Gastrocnemius medialis (tissue), 4 donors: ENCODE data around the gene GLIS2. TPM values are rescaled to one million over a fixed set of nuclear protein-coding genes. Genes with fewer than 3 reads are reported as not detected.
A peak's percentile ranks its signal among the peaks of the same experiment; 100 is the strongest.
"Not testable (repeated sequence)": the region's sequence is repeated elsewhere in the genome, so short reads cannot be mapped to it uniquely, and the experiment has no call there.

ENCODE experiments used
- ATAC-seq, 2 donors: fragments of 150-250 bp; one replicate each; pipeline ENCODE4 v1.9.1; 2016
- DNase-seq, 2 donors: peaks; one replicate each; pipeline ENCODE4 v3.0.0-alpha.2; 2019
- H3K27ac ChIP-seq, 4 donors: fragments of 200-600 bp; sonication (generic); 1 replicate in 1 of 4; 2 replicates in 3 of 4; pipeline ENCODE4 v1.5.1; 2016 to 2018; ENCODE audit warnings: mild to moderate bottlenecking in 2 of 4, moderate library complexity in 1 of 4
- H3K27me3 ChIP-seq, 3 donors: fragments of 200-600 bp; sonication (generic) in 2 of 3; 1 replicate in 1 of 3; 2 replicates in 2 of 3; pipeline versions ENCODE4 v1.5.1 to v1.6.0; 2016 to 2019; ENCODE audit warnings: mild to moderate bottlenecking in 1 of 3, moderate library complexity in 1 of 3
- H3K36me3 ChIP-seq, 2 donors: fragments of 200-600 bp; sonication (generic) in 1 of 2; one replicate each; pipeline ENCODE4 v1.5.1; 2017 to 2018
- H3K4me1 ChIP-seq, 2 donors: fragments of 200-600 bp; sonication (generic) in 1 of 2; one replicate each; pipeline ENCODE4 v1.5.1; 2016 to 2017; ENCODE audit warnings: mild to moderate bottlenecking in 2 of 2
- H3K4me3 ChIP-seq, 4 donors: fragments of 200-600 bp; sonication (generic) in 3 of 4; 1 replicate in 1 of 4; 2 replicates in 3 of 4; pipeline ENCODE4 v1.5.1; 2016 to 2019; ENCODE audit warnings: mild to moderate bottlenecking in 2 of 4
- H3K9me3 ChIP-seq, 3 donors: fragments of 200-600 bp; sonication (generic) in 2 of 3; 1 replicate in 1 of 3; 2 replicates in 2 of 3; pipeline ENCODE4 v1.5.1; 2016 to 2019
- POLR2A ChIP-seq, 2 donors: fragments of 450-650 bp; IDR thresholded peaks; one replicate each; pipeline ENCODE4 v1.6.1; 2017; ENCODE audit warnings: antibody characterized with exemption in 2 of 2, mild to moderate bottlenecking in 2 of 2, moderate library complexity in 2 of 2
- in situ Hi-C, 4 donors: fragments of 200-750 bp; cut with MboI; loops; one replicate each; pipeline versions ENCODE4 v1.15.0 to v1.8.0; 2017; ENCODE audit warnings: low sequenced_read_pairs in 4 of 4
- intact Hi-C: fragments of 100-400 bp; cut with DNase I; formaldehyde crosslinking; loops from one replicate; pipeline ENCODE4 v1.15.1; 2023; ENCODE audit warnings: low total_unique reads
- total RNA-seq, 4 donors: library from RNA; depleted of rRNA; stranded (reverse); fragments of >200 nt; gene quantifications; one replicate each; pipeline versions ENCODE4 v1.1.0 to v1.2.3, GENCODE V29; 2016
- TF ChIP-seq, protein P1 (sequence below), 5 experiments: fragments of 450-650 bp in 3 of 5; fragments of 200-600 bp in 2 of 5; sonication (generic) in 2 of 5; IDR thresholded peaks in 4 of 5; conservative IDR thresholded peaks in 1 of 5; 1 replicate in 4 of 5; 2 replicates in 1 of 5; pipeline ENCODE4 v1.5.1; 2016 to 2019; ENCODE audit warnings: antibody characterized with exemption in 5 of 5, mild to moderate bottlenecking in 3 of 5, moderate library complexity in 3 of 5

GLIS2 gene
- total RNA-seq, 4 donors from 2014 or later, result 0.81 to 0.95 (median 0.95) TPM; not detected in 1

- H3K4me1 ChIP-seq, result peaks cover 17 to 19% of the 10 kb centered on the region in 2 donors
- no peaks in the 10 kb centered on the region for H3K27me3 ChIP-seq
- TF ChIP-seq, protein P1, sequence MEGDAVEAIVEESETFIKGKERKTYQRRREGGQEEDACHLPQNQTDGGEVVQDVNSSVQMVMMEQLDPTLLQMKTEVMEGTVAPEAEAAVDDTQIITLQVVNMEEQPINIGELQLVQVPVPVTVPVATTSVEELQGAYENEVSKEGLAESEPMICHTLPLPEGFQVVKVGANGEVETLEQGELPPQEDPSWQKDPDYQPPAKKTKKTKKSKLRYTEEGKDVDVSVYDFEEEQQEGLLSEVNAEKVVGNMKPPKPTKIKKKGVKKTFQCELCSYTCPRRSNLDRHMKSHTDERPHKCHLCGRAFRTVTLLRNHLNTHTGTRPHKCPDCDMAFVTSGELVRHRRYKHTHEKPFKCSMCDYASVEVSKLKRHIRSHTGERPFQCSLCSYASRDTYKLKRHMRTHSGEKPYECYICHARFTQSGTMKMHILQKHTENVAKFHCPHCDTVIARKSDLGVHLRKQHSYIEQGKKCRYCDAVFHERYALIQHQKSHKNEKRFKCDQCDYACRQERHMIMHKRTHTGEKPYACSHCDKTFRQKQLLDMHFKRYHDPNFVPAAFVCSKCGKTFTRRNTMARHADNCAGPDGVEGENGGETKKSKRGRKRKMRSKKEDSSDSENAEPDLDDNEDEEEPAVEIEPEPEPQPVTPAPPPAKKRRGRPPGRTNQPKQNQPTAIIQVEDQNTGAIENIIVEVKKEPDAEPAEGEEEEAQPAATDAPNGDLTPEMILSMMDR (IDR thresholded peaks at IDR 0.05 in 4 of 5, conservative IDR thresholded peaks at IDR 0.05 in 1 of 5), result no peak
- no peak for TF ChIP-seq POLR2A (IDR thresholded peaks at IDR 0.05)
- no peak for DNase-seq
- peaks cover 0 to 20% of the 10 kb centered on the region in 2 donors for H3K36me3 ChIP-seq
- in situ Hi-C loops (loop anchor here in 1 of 4 donors (25.0 kb wide), 1 partner anchor 154 kb away; no protein-coding TSS in a partner anchor), intact Hi-C loops (no loop called here)
- no peak overlapping the region for H3K27ac ChIP-seq
- no peak overlapping the region for H3K4me3 ChIP-seq
- ATAC-seq, result no peak
- H3K9me3 ChIP-seq, result no peaks in the 10 kb centered on the region
These were observed 25.4 kb downstream of the GLIS2 start for GRCh38 chr16:4341250-4341649.

- ATAC-seq (no peak), DNase-seq (no peak)
- Histone ChIP-seq H3K9me3 (no peaks in the 10 kb centered on the region), H3K4me1 (peaks cover 31 to 34% of the 10 kb centered on the region in 2 donors), H3K36me3 (peaks cover 0 to 20% of the 10 kb centered on the region in 2 donors), H3K4me3 (no peak overlapping the region), H3K27me3 (no peaks in the 10 kb centered on the region), H3K27ac (no peak overlapping the region)
- in situ Hi-C loops, result loop anchor here in 1 of 4 donors (25.0 kb wide), 1 partner anchor 156 kb away; no protein-coding TSS in a partner anchor
- TF ChIP-seq, protein P1 (IDR thresholded peaks at IDR 0.05 in 4 of 5, conservative IDR thresholded peaks at IDR 0.05 in 1 of 5), result no peak
- no peak for TF ChIP-seq POLR2A (IDR thresholded peaks at IDR 0.05)
- intact Hi-C loops, result no loop called here
These were observed 27.2 kb downstream of the GLIS2 start for GRCh38 chr16:4342866-4343744.

DNA sequence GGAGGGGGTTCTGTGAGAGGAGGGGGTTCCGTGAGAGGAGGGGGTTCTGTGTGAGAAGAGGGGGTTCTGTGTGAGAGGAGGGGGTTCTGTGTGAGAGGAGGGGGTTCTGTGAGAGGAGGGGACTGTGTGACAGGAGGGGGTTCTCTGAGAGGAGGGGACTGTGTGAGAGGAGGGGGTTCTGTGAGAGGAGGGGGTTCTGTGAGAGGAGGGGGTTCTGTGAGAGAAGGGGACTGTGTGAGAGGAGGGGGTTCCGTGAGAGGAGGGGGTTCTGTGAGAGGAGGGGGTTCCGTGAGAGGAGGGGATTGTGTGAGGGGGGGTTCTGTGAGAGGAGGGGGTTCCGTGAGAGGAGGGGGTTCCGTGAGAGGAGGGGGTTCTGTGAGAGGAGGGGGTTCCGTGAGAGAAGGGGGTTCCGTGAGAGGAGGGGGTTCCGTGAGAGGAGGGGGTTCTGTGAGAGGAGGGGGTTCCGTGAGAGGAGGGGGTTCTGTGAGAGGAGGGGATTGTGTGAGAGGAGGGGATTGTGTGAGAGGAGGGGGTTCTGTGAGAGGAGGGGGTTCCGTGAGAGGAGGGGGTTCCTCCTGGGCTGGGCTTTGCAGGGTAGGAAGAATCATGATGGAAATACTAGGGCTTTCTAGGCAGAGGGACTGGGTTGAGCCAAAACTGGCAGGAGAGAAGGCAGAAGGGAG is 28.6 kb downstream of the GLIS2 start:
- Histone ChIP-seq H3K27ac (peak overlapping the region in 3 of 4 donors; percentile 74 to 92 (median 78)), H3K36me3 (peaks cover 0 to 10% of the 10 kb centered on the region in 2 donors), H3K4me1 (peaks cover 36 to 39% of the 10 kb centered on the region in 2 donors)
- H3K4me3 ChIP-seq, ATAC-seq, H3K9me3 ChIP-seq, DNase-seq, H3K27me3 ChIP-seq, intact Hi-C loops: not testable (repeated sequence)
- in situ Hi-C loops, result loop anchor here in 1 of 4 donors (25.0 kb wide), 1 partner anchor 157 kb away; no protein-coding TSS in a partner anchor

- TF ChIP-seq POLR2A (IDR thresholded peaks at IDR 0.05), result no peak
- TF ChIP-seq, protein P1 (IDR thresholded peaks at IDR 0.05 in 4 of 5, conservative IDR thresholded peaks at IDR 0.05 in 1 of 5), result no peak
- H3K27ac ChIP-seq, result peak overlapping the region; percentile 64 to 92 (median 76)
- peaks cover 44 to 46% of the 10 kb centered on the region in 2 donors for H3K4me1 ChIP-seq
- H3K36me3 ChIP-seq, result peaks cover 0 to 9% of the 10 kb centered on the region in 2 donors
- intact Hi-C loops, result no loop called here
- ATAC-seq (no peak), DNase-seq (no peak)
- in situ Hi-C loops, result loop anchor here in 1 of 4 donors (25.0 kb wide), 1 partner anchor 158 kb away; no protein-coding TSS in a partner anchor
- H3K9me3 ChIP-seq, result no peaks in the 10 kb centered on the region
- H3K27me3 ChIP-seq, result no peaks in the 10 kb centered on the region
- H3K4me3 ChIP-seq, result no peak overlapping the region
These were observed 29.3 kb downstream of the GLIS2 start for GRCh38 chr16:4344983-4345835.
